ENCODE measurements around the gene AP2S1.

The AP2S1 gene

DNA sequence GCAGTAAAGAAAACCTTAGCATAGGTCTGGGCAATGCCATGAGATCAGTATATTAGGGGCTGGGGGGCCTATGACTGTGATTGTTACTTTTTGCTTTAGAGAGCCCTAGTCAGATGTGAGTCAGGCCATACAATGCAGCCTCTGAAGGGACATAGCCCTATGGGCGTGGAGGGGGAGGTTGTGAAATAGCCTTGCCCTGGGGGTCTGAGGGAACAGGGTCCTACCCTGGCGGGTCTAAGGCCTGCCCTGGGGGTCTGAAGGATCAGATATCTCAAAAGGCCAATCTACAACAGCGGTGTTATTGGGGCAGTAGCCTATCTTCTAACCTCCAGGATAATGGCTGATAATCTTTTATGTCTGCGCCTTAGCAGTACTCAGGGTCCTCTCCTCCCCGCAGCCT is 48.5 kb downstream of the AP2S1 start:
- DNase-seq = no peak

DNA sequence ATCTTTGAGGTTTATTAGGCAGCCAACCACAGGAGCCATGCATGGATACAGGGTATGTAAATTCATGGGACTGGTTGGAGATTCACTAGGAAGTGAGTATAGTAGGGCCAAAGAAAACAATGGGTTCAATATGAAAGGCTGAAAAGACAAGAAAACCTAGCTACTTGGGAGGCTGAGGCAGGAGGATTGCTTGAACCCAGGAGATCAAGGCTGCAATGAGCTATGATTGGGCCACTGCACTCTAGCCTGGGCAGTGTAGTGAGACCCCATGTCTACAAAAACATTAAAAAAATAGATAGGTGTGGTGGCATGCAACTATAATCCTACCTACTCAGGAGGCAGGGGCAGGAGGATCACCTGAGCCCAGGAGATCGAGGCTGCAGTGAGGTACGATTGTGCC is 51.9 kb downstream of the AP2S1 start:
- DNase-seq = no peak

DNA sequence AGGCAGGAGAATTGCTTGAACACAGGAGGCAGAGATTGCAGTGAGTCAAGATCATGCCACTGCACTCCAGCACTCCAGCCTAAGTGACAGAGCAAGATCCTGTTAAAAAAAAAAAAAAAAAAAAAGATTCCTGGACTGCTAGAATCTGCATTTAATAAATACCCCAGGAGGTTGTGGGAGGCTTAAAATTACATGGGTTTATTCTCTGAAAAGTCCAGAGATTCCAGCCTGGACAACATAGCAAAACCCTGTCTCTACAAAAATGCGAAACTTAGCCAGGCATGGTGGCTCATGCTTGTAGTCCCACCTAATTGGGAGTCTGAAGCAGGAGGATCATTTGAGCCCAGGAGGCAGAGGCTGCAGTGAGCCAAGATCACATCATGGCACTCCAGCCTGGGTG is 52.8 kb downstream of the AP2S1 start:
- DNase-seq = no peak

DNA sequence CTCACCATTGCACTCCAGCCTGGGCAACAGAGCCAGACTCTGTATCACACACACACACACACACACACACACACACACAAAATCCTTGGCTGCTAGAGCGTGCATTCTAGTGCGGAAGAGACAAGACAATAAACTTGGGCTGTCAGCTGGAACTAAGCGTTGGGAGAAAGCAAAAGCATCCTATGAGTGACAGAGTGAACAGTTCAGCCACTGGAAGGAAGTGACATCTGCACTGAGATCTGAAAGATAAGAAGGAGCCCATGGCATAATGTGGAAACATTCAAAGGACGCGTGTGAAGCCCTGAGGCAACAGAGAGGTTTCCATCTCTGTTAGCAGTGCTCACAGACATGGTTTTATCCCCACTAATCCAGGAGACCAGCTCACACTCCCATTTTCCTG is 58.7 kb downstream of the AP2S1 start:
- DNase-seq = no peak

DNA sequence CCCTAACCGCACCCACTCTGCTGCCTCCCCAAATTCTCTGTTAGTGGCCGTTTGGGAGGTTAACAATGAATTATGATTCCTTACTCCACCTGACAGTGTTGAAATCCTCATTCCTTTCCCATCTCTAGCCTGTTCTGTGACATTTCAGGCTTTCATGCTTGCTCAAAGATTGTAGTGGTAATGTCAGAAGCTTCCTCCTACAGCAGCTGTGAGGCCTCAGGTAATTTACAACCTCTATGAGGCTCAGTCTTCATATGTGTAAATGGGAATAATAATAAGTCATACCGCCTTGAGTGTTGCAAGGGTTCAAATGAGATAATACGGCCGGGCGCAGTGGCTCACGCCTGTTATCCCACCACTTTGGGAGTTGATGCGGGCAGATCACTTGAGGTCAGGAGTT is 61.3 kb downstream of the AP2S1 start:
- no peak for DNase-seq

DNA sequence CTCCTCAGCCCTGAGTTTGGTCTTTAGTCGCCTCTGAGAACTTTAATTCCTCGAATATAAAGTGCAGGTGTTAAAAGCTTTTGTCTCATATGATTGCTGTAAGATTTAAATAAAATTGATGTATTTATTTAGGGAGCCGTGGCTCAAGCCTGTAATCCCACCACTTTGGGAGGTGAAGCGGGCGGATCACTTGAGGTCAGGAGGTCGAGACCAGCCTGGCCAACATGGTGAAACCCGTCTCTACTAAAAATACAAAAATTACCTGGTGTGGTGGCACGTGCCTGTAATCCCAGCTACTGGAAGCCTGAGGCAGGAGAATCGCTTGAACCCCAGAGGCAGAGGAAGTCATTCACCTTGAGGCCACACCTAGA is 61.7 kb downstream of the AP2S1 start:
- no peak for DNase-seq

DNA sequence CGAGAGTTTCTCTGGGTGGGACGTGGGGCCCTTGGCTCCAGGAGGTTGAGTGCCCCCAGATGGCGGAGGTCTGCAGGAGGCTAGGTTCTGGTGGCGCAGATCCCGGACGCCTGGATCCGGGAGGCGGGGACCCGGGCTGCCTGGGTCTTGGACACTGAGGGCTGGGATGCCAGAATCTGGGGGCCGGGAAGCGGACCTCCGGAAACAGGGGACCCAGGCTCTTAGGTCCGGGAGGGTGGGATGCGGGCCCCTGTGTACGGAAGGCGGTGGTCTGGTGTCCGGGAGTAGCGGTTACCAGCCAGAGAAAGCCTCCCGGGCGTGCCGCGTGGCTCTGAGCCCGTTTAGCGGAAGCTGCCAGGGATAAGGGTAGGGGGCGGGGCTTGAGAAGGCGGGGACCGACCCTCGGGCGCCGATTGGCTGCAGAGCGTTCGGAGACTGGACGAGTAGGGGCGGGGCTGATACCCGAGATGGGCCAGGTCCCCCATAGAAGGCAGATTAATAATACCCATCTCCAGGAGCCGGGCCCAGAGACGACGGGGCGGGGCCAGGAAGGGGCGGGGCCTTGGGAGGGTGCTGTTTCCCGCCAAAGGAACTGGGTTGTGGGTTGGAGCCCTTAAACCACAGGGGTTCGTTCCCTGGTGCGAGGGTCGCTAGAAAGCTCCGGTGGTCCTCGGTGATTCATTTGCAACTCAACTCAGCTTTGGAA is 62.2 kb downstream of the AP2S1 start, which contains the start of gene SLC1A5:
TSS of gene SLC1A5 (minus strand) at position 333 of the 706 bp plus-strand sequence. CDS start 629 bp downstream, outside the sequence.
- DNase-seq = peak; percentile 97 to 98
